H1 (cell line): ENCODE measurements around the gene CACNA2D3.

Source experiments
- CHD1 ChIP-seq: IDR thresholded peaks from 2 replicates; pipeline ENCODE4 v1.6.1; 2012; ENCODE audit warnings: low read depth, low read length, improper control_type of control experiment
- EZH2 ChIP-seq: fragments of 200-600 bp; sonication (generic); IDR thresholded peaks from 2 replicates; pipeline ENCODE4 v1.7.1; 2012; ENCODE audit warnings: low read depth, mild to moderate bottlenecking, moderate library complexity, low read length, inconsistent platforms; ENCODE audit not compliant: severe bottlenecking
- FOSL1 ChIP-seq: IDR thresholded peaks from 2 replicates; pipeline ENCODE4 v1.6.1; 2011; ENCODE audit warnings: mild to moderate bottlenecking, low read depth, low read length, moderate library complexity; ENCODE audit not compliant: insufficient read depth
- GABPA ChIP-seq: IDR thresholded peaks from 2 replicates; pipeline ENCODE4 v1.6.1; 2011; ENCODE audit warnings: mild to moderate bottlenecking, low read length, moderate library complexity, borderline replicate concordance; ENCODE audit not compliant: insufficient read depth
- JUN ChIP-seq: IDR thresholded peaks from 2 replicates; pipeline ENCODE4 v1.6.1; 2011; ENCODE audit warnings: low read depth, mild to moderate bottlenecking, improper control_type of control experiment, low read length
- POLR2A ChIP-seq, 2 experiments: IDR thresholded peaks; 1 replicate in 1 of 2; 2 replicates in 1 of 2; pipeline ENCODE4 v1.6.1; 2011; ENCODE audit warnings: low read depth in 2 of 2, low read length in 2 of 2, mild to moderate bottlenecking in 2 of 2; ENCODE audit errors: control extremely low read depth in 1 of 2
- POLR2AphosphoS5 ChIP-seq: IDR thresholded peaks from 2 replicates; pipeline ENCODE4 v1.6.1; 2011; ENCODE audit warnings: low read depth, low read length
- TAF1 ChIP-seq: IDR thresholded peaks from 2 replicates; pipeline ENCODE4 v1.6.1; 2011; ENCODE audit warnings: mild to moderate bottlenecking, low read depth, low read length
- TF ChIP-seq, protein P1 (sequence below), 3 experiments: IDR thresholded peaks; 1 replicate in 2 of 3; 2 replicates in 1 of 3; pipeline versions ENCODE4 v1.5.1 to v1.6.1; 2011; ENCODE audit warnings: low read length in 3 of 3, mild to moderate bottlenecking in 3 of 3, inconsistent platforms in 2 of 3, low read depth in 1 of 3, moderate library complexity in 1 of 3; ENCODE audit not compliant: insufficient read depth in 1 of 3; ENCODE audit errors: control extremely low read depth in 1 of 3
- TF ChIP-seq, protein P2 (sequence below): IDR thresholded peaks from 2 replicates; pipeline ENCODE4 v1.6.1; 2012; ENCODE audit warnings: inconsistent platforms

DNA sequence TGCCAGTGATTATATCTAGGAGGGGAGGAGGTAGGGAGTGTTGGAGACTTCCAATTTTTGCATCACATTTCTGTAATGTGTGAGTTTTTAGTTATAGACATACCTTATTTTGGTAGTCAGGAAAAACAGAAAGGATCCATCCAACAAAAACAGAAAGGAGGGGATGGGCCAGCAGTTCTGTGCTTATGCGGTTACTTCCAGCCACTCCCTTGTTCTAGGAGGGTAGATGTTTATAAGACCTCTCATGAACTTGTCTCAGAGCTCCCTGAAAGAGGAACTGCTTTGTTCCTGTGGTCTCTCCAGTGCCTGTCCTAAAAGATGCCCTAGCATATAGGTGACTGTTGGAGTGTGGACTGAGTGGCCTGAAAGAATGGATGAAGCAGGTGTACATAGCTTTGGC lies 323.3 kb downstream of the CACNA2D3 start:
- TF ChIP-seq, protein P1, sequence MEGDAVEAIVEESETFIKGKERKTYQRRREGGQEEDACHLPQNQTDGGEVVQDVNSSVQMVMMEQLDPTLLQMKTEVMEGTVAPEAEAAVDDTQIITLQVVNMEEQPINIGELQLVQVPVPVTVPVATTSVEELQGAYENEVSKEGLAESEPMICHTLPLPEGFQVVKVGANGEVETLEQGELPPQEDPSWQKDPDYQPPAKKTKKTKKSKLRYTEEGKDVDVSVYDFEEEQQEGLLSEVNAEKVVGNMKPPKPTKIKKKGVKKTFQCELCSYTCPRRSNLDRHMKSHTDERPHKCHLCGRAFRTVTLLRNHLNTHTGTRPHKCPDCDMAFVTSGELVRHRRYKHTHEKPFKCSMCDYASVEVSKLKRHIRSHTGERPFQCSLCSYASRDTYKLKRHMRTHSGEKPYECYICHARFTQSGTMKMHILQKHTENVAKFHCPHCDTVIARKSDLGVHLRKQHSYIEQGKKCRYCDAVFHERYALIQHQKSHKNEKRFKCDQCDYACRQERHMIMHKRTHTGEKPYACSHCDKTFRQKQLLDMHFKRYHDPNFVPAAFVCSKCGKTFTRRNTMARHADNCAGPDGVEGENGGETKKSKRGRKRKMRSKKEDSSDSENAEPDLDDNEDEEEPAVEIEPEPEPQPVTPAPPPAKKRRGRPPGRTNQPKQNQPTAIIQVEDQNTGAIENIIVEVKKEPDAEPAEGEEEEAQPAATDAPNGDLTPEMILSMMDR (IDR thresholded peaks at IDR 0.05; ENCODE audit: control extremely low read depth in 1 of 3, insufficient read depth in 1 of 3, low read depth in 1 of 3, low read length in 3 of 3) = no peak
- TF ChIP-seq, protein P2, sequence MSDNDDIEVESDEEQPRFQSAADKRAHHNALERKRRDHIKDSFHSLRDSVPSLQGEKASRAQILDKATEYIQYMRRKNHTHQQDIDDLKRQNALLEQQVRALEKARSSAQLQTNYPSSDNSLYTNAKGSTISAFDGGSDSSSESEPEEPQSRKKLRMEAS = no peak
- no peak for TF ChIP-seq TAF1
- TF ChIP-seq JUN = no peak
- no peak for TF ChIP-seq GABPA
- no peak for TF ChIP-seq EZH2
- no peak for TF ChIP-seq POLR2A (IDR thresholded peaks at IDR 0.05; ENCODE audit: control extremely low read depth in 1 of 2, low read depth in 2 of 2, low read length in 2 of 2)
- TF ChIP-seq CHD1 = no peak
- no peak for TF ChIP-seq POLR2AphosphoS5
- TF ChIP-seq FOSL1 = no peak
